ENCODE measurements around the gene UQCRC2.
"Not testable (repeated sequence)": the region's sequence is repeated elsewhere in the genome, so short reads cannot be mapped to it uniquely, and the experiment has no call there.

UQCRC2 gene

DNA sequence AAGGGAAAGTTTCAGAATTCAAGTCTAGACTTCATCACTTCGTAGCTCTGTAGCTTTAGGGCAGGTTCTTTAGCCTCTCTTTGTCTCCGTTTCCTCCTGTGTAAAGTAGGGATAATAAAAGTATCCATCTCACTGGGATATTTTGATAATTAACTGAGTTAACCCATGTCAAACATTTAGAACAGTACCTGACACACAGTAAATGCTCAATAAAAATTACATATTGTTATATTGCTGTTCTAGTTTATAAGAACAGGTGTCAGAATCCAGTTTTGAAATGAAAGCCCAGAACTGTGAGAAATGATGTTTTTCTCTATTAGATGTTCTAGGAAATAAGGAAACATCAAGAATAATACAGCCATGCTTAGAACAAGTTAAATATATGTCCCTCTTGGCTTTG, 59.1 kb downstream of the UQCRC2 start:
- DNase-seq: no peak

- no peak for DNase-seq
These were observed 60.3 kb downstream of the UQCRC2 start for GRCh38 chr16:22013486-22013885.

DNA sequence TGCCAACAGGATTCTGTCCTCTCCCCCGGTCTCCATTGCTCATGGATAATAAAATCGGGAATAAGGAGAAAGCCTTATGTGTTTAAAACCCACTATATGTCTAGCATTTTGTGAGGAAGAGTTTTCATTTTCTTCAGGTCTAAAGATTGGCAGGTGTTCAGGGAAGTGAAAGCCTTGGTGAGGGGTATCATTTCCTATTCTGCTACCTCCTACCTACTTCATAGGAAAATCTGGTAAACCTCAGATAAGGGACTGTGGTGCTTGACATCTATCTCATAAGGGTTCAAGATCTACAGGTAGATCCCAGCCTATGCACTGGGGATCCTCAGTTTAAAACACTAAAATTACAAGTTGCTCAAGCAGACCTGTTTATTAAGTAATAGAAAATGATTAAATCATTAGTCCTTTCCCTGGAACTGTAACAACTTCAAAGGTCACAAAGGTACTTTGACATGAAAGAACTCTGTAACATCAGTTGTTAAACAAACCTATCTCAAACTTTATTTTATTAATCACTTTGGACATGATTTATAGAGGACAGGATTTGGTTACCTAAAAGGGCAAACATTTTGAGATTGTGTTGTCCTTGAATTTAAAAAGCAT, 61.2 kb downstream of the UQCRC2 start:
- DNase-seq: no peak

DNA sequence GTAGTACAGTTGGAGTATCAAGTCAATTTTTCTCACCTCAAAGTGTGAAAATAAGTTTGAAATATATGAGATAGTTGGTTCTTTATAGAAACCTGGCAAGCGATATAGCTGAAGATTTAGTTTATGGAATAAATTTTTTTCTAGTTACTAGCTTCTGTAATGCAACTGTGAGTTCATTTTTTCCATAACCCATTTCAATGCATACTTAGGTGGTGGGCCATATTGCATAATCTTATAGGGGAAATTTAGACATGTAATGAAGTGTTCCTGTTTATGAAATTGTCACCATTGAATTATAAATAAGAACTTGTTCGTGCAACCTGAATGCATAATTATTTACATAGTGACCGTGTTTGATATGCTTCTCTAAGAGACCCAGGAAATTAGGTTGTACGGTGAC, 63.8 kb downstream of the UQCRC2 start:
- DNase-seq: no peak

- no peak for DNase-seq
These were observed 65.4 kb downstream of the UQCRC2 start for GRCh38 chr16:22018559-22018958.

DNA sequence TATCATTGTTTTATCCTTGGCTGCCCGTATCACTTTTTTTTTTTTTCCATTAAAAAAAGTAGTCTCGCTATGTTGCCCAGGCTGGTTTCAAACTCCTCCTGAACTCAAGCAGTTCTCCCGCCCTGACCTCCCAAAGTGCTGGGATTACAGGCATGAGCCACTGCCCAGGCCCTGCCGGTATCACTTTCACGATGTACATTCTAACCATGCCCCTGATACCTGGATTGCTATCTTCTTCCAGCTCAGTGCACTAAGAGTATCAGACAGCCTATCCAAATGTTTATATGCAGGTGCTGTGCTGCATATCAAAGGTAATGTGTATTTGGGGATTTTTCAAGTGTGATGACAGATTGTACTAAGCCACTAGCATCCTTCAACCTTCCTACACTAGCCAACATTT, 69.0 kb downstream of the UQCRC2 start:
- DNase-seq: no peak

DNA sequence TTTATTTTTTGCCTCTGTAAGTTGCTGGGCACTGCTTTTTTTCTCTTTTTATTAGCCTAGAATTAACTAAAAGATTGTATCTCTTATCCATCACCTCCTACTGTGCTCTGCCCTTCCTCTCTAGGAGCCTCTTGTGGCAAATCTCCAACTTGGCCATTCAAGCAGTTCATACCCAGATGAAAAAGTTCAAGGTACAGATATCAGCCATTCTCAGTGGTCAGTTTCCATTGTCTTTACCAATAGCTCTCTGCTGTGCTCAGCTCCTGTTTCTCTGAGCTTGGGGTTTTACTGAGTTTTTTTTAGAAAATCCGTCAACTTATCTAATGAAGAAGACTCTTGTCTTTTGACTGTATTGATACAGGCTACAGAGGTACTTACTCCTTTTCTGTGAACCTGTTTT, 70.3 kb downstream of the UQCRC2 start:
- no peak for DNase-seq

DNA sequence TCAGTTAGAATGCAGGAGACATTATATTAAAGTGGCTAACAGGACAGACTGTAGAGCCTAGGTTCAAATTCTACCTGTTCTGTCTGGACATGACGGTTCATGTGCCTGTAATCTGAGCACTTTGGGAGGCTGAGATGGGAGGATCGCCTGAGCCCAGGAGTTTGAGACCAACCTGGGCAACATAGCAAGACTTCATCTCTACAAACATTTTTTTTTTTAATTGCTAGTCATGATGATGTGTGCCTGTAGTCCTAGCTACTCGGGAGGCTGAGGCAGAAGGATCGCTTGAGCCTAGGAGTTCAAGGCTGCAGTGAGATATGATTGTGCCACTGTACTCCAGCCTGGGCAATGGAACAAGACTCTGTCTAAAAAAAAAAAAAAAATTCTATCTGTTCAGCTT, 71.6 kb downstream of the UQCRC2 start:
- not testable (repeated sequence) for DNase-seq

- DNase-seq: no peak
These were observed 74.5 kb downstream of the UQCRC2 start for GRCh38 chr16:22027633-22028032.

- DNase-seq: no peak
These were observed 76.5 kb downstream of the UQCRC2 start for GRCh38 chr16:22029632-22030031.

- DNase-seq: no peak
These were observed 77.1 kb downstream of the UQCRC2 start for GRCh38 chr16:22030087-22030812.

DNA sequence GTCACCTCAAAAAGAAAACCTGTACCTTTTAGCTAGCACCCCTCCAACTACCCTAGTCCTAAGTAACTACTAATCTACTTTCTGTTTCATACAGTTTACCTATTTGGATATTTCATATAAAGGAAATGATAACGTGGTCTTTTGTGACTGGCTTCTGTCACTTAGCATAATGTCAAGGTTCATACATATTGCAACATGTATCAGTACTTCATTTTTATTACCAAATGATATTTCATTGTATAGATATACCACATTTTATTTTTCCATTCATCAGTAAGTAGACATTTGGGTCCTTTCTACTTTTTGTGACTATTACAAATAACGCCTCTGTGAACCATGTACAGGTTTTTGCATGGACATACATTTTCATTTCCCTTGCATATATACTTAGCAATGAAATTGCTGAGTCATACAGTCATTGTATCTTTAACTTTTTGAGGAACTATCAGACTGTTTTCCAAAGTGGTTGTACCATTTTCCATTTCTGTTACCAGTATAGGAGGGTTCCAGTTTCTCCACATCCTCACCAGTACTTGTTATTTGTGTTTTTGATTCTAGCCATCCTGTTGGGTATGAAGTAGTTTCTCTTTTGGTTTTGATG, 78.4 kb downstream of the UQCRC2 start:
- DNase-seq: no peak

Data from KG1 (cell line).